ENCODE measurements around the gene IL5RA.

Gene IL5RA, protein sequence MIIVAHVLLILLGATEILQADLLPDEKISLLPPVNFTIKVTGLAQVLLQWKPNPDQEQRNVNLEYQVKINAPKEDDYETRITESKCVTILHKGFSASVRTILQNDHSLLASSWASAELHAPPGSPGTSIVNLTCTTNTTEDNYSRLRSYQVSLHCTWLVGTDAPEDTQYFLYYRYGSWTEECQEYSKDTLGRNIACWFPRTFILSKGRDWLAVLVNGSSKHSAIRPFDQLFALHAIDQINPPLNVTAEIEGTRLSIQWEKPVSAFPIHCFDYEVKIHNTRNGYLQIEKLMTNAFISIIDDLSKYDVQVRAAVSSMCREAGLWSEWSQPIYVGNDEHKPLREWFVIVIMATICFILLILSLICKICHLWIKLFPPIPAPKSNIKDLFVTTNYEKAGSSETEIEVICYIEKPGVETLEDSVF
- 2.6 to 3.1 reads per million in 2 donors for total RNA-seq

DNA sequence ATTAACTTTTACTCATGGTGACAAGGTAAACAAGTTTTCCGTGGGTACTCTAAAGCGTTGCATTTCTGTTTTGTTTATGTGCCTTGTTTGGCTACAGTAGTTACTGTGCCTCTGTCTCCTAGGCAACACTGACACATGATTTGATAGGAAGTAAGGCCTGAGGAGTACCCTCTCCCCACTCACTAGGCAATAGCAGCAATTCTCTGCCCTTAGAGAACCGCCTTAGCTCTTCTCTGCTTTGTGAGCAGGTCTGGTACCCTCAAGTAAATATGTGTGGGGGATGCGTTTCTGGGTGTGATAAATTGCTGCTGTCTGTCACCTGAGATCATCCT, at the start of gene IL5RA:
IL5RA (minus strand) TSS at position 76 of the 332 bp plus-strand sequence. CDS start 5,390 bp downstream, outside the sequence.
- DNase-seq: no peak

DNA sequence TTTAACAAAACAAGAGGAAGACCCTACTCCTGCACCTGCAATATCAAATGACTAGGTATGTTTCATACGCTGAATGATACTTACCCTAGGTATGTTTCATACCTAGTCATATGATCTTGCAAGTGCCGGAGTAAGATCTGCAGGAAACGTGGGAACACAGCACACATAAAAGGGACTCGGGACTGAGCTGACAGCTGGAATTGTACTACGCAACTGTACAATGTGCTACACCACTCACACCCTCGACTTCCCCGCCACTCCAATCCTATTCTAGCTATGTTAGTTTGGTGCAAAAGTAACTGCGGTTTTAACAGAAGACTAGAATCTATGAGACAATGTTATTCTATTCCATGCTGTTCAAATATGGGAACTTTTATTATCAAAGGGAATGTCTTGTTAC, 47.3 kb upstream of the IL5RA start:
- no peak for DNase-seq

DNA sequence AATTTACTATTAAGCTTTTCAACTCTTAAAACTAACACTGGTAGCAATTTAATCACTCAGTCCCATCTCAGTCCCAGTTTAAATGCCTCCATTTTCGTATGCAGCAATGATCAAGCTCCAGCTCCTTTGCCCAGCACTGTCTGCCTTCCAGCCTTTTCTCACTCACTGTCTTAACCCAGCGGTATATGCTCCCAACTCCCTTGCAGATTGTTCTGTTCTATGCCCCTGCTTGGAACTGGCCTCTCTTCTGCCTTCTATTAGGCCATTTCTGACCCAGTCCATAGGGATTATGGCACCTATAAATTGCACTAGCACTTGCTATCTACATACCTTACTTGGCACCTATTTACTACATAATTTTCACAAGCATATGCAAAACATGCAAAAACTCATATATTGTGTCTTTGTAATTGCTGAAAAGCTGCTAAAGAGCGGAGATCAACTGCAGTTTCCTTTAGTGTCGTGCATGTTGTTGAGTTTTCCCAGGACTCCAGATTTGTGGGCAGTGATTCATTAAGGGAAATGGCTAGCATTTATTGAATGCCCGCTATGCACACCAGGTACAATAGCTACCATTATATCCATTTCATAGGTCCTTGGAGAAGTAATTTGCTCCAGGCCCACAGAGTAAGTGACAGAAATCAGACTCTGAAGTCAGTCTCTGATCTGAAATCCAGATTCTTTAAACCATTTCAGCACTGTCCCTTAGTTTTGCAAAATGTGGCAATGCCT, 44.9 kb upstream of the IL5RA start:
- no peak for DNase-seq

DNA sequence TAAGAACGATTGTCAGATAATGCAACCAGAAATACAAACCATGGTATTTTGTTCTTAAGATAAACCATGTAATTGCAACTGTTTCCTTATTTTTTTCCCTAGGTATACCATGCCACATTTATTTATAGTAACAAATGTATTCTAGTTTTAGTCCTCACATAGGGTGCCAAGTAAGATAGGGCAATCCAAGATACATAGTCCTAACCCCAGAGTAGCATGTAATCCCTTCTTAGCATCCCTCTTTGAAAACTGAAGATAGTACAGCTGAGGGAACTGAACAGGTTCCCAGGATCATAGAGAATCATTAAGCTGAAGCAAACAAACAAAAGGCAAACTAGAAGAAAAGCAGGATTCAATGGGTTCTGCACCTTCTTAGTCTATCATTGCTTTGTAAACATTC, 41.3 kb upstream of the IL5RA start:
- no peak for DNase-seq

DNA sequence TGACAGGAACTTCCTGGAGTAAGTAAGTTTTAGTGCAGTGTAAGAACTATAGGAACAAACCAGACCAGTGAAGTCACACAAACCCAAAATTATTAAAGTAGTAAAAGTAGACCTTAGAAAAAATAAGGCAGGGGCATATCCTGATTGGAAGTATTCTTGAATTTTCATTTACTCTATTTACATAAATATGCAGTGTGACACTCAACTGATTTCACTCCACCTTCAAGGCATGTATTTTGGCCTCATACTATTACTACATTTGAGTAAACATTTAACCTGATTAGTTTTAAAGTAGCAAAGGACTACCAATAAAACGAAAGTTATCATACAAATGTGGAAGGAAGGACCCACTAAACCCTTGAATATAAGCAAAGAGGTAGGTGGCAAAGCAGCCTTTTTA, 39.4 kb upstream of the IL5RA start:
- DNase-seq: no peak

DNA sequence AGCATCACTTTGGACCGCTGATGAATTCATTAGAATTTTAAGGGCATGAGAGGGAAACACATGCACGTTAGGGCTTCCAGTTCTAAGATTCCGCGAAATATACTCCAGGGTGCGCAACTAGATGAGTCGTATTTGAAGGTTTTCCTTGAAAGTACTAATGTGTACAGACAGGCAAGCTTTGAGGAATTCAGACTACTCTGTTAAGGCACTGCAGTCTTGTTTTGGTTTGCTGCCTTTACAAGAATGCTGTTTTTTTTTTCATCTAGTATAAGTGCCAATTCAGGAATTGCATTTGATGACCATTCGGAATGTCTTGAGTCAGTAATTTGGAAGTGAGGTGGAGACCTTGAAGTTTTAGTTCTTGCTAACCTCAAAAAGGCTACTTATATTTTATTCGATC, 35.7 kb upstream of the IL5RA start:
- DNase-seq: no peak

DNA sequence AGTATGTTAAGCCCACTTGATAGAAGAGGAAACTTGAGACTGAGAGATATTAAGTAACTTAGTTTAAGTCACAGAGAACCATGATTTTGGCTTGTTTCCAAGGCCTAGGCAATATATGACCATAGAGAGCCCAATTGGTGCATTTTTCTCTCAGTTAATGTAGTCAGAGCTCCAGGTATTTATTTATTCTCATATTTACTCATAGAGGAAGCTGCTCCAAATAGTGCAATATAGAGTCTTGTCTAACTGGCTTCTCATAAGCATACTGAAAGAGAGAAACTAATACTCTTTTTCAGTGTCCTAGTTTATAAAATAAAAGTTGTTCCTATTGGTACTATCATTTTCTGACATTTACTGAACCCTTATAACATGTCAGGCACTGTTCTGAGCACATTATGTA, 31.8 kb upstream of the IL5RA start:
- no peak for DNase-seq

DNA sequence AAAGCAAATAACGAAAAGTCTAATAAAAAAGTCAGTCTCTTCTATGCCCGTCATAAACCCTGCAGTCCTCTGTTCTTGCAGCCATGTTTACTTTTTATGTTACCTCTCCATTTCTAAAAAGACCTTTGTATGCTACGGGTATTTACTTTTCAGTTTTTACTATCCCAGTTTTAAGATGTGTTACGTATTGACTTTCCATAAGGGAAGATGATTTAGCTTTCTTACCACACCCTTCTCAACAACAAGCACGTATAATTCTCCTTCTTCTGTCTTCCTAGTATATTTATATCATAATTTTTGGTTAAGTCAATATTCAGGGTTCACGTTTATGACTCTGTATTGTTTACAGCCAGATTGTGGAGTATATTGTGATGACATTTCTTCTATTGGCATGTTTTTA, 27.4 kb upstream of the IL5RA start:
- DNase-seq: no peak

DNA sequence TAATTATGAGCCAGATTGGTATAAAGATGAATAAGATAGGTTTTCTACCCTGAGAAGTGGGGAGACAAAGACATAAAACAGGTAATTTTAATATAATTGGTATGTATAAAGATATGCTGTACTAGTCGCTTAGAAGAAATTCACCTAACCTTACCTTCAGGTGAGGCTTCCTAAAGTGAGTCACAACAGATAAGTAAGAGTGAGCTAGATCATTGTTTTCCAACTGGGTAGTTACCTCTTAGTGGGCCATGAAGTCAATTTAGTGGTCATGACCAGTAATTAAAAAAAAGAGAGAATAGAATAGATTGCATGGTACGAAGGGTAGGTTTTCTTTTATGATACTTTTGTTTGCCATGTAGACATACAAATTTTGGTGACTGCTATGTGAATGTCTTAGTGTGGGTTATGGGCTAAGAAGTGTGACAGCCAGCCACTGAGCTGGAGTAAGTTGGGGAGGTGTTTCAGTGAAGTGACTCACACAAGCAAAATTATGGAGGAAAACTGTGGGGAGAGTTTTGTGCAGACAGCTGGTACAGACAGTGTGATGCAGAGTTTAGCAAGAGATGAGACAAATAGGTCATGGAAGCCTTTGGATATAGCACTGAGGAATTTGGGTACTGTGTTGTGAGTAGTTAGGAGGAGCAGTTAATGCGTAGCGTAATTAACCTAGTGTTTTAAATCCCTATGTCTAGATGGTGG, 24.7 kb upstream of the IL5RA start:
- DNase-seq: no peak

DNA sequence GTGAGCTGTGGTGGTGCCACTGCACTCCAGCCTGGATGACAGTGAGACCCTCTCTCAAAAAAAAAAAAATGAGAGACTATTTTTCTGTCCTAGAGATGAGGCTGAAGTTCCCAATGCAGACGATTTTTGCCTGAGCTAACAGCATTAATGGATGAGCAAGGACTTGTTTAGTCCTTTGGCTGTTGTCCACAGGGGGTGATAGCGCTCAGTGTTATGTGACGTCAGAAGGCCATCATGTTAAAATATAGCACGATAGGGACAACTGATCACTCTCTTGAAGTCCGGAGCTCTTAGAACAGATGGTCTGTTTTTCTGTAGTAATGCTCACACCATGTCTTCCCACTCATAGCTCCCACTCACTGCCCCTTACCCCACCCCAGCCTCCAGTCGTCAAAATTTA, 23.3 kb upstream of the IL5RA start:
- no peak for DNase-seq

DNA sequence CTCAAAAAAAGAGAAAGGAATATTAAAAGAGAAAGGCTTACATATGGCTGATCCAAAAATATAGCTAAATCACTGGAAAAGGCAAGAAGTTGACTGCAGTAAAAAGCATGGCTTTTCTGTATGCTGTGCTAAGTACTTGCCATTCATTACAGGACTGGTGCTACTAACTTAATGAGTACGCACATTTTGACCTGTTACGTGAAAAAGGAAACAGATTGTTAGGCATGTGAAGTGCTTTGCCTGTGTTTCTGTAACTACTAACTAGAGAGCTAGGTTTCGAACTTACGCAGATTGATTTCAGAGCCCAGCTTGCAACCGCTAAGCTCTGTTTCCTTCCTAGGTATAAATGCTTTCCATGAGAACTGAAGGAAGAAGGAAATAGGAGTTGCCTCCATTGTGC, 19.4 kb upstream of the IL5RA start:
- DNase-seq: no peak

DNA sequence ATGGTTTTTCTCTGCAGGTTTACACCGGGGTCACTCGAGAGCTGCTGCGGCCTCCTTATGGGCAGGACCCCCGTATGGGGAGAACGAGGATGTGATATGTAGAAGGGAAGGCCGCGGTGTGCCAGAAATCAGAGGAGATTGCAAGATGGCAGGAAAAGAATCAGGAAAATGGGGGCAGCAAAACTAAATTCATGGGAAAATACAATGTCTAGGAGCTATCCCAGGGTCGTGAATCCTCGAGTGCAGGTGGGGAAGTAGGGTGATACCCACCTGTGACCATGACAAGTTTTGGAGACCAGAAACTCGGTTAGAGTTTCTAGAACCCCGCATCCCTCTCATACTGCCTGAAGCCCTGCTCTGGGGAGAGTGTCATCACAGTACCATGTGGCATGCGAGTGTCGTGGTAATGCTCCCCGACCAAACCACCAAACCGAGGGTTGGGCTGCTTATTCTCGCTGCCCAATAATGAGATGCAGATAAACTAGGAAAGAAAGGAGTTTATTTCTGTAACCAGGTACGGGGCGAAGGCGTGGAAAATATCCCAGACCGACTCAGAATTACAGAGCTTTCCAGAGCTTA, 17.3 kb upstream of the IL5RA start:
- DNase-seq: peak; percentile 17

DNA sequence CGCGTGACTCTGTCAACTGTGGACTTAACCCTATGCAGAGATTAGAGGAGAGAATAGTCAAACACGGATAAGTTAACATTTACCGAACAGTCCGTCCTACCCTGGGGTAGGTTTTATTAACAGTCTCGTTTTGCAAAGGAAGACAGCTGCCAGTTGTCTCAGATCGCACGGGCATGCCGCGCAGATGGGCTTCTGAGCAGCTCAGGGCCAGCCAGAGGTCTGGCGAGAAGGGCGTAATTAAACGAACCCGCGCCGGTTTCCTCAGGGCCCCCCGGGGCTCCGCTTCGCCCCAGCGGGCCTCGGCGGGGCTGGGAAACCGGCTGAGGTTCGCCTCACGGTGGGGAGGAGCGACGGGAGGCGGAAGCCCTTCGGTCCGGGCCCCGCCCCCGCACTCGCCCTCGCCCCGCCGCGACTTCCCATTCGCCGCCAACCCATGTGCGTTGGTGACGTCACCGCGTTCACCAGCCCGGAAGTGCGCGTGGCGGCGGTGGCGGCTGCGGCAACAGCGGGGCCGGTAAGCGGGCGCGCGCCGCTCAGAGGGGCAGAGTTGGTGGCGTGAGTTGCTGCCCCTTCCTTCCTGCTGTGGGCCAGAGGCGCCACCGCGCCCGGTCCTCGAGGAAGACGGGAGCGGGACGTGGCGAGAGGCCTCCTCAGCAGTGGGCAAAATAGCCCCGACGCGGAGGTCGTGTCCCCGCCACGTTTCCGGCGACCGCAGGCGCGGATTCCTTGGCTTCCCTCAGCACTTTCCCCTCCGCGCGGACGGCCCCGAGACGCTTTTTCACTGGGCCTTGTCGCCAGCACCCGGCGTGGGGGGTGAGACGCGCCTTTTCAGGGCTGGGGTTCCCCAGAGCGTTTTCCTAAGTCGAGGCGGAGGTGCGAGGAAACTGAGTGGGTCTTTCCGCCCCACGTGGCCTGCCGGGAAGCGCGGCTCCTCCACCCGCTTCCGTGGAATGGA, 16.6 kb upstream of the IL5RA start, which contains the start of gene TRNT1:
TRNT1 (plus strand) TSS at position 464 of the 955 bp plus-strand sequence. CDS start 2,101 bp downstream, outside the sequence.
- peak; percentile 97 for DNase-seq

DNA sequence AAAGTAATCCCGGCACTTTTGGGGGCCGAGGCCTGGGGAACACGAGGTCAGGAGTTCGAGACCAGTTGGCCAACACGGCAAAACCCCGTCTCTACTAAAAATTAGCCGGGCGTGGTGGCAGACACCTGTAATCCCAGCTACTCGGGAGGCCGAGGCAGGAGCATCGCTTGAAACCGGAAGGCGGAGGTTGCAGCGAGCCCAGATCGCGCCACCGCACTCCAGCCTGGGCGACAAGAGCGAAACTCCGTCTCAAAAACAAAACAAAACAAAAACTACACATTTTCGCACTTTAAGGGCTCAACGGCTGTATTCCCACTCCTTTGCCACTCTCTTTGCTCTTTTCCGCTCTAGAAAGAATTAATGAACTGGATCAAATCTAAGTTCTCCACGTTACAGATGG, 15.8 kb upstream of the IL5RA start:
- no peak for DNase-seq

DNA sequence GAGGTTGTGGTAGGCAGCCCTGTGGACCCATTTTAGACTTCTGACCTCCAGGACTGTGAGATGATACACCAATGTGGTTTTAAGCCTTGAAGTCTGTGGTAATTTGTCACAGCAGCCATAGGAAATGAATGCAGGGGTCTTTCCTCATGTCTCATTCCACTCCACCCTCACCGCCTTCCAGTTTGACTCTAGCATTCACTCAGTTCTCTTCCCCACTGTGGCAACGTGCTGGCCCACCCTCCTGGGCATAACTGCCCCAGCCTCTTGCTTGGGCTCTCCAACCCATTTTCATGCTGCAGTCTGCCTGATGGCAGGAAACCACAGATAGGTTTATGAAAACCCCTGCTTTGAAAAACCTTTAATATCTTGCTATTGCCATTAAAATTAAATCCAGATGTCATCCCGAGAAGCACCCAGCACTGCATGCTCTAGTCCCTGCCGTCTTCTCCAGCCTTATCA, 9.2 kb upstream of the IL5RA start:
- no peak for DNase-seq

DNA sequence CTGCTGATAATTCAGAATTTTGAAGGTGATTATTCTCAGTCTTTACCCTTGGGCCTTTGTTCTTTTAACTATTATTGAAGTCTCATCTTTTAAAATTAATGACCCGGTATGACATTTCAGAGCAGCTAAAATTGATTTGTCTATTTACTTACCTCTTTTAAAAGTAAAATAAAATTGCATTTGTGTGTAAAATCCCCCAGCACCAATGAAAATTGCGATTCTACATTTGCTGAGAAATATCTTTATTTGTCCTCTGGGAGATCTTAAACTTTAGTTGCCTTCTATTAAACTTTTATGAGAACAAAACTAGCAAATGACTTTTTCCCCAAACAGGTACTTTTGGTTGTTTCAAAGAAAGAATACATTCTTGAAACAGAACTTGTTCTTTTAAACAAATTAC, 7.5 kb upstream of the IL5RA start:
- DNase-seq: no peak

DNA sequence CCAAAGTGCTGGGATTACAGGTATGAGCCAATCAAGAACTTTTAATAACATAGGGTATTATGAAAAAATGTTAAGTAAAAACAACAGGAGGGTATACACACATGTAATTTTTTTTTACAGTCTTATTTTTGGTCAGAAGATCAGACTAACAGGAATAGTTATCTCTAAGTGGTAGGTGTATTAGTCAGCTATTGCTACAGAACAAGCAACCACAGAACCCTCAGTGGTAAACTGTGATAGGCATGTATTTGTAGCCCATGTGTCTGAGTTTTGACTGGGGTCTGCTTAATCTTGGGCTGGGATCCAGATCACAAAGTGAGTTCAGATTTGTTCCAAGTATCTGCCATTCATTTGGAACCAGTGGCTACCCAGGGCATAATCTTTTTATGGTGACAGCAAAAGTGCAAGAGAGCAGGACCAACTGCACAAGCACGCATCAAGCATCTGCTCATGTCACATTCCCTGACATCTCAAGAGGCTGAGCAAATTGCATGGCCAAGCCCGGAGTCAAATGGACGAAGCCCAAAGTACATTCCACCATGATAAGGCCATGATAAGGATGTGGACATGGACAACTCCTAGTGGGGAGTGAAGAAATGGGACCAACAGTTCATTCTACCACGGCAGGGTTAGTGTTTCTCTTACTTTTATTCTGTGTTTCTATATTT, 3.0 kb upstream of the IL5RA start:
- DNase-seq: no peak

DNA sequence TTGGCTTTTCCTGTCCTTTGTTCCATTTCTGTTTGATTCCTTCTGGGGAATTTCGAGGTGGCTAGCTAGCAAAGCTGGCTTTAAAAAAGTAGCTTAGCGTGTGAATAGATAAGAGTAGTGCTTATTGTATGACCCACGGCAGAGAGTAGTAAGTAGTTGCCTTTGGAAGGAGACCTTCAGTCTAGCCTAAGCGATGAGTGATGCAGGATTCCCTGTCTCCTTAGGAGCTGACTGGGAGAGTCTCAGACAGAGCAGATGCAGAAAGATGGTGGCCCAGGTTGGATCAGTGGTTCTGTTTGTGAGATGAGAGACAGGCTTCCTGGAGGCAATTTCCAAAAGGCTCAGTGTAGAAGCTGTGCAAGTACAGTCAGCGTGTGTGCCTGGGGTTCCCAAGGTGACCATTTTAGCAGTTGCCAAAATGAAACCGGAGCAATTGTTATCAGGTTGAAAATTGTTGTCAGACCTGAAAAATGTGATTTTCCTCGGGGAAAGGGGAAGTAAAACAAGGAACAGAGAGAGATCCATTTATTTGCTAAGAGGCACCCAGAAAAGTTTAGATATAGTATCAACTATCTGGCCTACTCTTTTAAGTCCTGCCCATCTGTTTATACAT, 681 bp upstream of the IL5RA start:
- no peak for DNase-seq

DNA sequence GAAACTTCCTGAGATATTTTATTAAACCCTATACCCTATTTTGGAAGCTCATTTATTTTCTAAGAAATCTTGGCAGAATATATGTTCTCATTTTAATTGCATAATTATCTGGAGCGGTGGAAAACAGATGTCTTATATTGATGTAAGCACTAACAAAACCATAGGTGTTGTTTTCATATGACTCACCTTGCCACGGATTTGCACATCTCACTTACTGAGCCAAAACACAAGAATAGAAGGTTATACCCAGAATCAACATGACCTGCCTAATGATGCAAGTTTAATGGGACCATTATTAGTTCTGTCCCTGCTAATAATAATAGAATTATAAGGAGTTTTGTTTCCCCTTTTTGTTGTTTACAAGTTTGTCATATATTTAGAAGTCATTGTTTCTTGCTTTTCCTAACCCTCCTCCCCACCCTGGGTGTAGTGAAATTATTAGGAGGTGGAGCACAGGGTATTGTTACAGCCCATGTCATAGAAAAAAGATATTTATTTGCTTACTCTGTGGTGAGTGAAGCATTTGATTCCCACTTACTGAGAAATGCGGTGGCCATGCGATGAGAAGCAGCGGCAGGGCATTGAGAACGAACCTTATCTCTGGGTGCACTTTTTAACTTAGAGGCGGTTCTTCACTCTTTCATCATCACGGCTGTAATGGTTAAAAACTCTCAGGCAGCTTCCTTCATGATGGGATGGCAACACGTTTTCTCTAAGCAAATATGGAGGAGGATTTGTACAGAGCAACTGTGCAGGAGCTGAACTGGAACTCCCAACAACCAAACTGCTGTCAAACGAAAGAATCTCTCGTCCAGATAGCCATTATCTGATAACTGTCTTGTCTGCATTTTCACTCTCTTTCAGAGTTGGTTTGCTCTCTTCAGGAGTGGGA, 521 bp downstream of the IL5RA start:
- no peak for DNase-seq

DNA sequence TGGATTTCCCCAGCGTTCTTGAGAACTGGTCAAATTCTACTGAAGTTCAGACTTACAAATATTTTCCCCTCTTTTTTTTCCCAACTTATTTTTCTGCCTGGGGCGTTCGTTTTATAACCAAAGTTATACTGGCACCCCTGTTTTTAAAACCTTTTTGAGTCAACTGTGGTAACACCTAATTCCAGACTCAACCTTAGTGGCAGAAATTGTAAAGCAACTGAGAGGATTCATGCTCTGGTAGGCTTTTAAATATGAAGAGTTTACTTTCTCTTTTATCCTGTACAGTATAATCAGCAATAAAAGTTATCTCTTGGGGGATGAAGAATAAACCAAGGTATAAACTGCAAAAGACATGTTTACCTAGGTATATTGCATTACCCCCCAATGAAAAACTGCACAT, 2.3 kb downstream of the IL5RA start:
- DNase-seq: no peak

Data from T-helper 9 cell (primary cell).